ENCODE measurements around the gene ABR.

ABR gene

GRCh38 chr17:1119924-1120323 lies 59.9 kb downstream of the ABR start:
- TF ChIP-seq CTCF (IDR thresholded peaks at IDR 0.05; ENCODE audit: control insufficient read depth, extremely low read depth, insufficient read depth) = no peak
- no peak overlapping the region for H3K4me3 ChIP-seq (ENCODE audit: low read depth, low read length)
- no peak for DNase-seq (ENCODE audit: low read depth)

DNA sequence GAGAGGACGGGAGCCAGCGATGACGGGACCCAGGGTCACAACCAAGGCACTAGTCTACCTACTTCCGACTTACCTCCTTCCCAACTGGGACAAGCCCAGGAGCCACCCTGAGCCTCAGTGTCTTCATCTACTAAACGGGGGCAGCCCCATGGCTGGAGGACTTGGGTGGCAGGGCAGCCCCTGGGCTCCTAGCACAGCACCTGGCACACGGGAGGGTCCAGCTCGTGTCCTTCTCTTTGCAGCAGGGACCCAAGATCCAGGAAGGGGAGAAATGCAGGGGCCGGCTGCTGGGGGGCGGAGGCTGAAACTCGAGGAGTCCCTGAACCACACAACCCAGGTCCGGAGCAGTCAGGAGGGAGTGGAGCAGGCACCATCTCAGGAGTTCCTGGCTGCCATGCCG lies 63.2 kb downstream of the ABR start:
- no peak for TF ChIP-seq CTCF (IDR thresholded peaks at IDR 0.05; ENCODE audit: control insufficient read depth, extremely low read depth, insufficient read depth)

GRCh38 chr17:1112875-1113274 lies 66.9 kb downstream of the ABR start:
- no peak for TF ChIP-seq CTCF (IDR thresholded peaks at IDR 0.05; ENCODE audit: control insufficient read depth, extremely low read depth, insufficient read depth)
- no peak overlapping the region for H3K4me3 ChIP-seq (ENCODE audit: low read depth, low read length)
- no peak for DNase-seq (ENCODE audit: low read depth)

More for the DNA sequence above, 63.2 kb downstream of the ABR start:
- no peak overlapping the region for H3K4me3 ChIP-seq (ENCODE audit: low read depth, low read length)
- DNase-seq (ENCODE audit: low read depth) = no peak

DNA sequence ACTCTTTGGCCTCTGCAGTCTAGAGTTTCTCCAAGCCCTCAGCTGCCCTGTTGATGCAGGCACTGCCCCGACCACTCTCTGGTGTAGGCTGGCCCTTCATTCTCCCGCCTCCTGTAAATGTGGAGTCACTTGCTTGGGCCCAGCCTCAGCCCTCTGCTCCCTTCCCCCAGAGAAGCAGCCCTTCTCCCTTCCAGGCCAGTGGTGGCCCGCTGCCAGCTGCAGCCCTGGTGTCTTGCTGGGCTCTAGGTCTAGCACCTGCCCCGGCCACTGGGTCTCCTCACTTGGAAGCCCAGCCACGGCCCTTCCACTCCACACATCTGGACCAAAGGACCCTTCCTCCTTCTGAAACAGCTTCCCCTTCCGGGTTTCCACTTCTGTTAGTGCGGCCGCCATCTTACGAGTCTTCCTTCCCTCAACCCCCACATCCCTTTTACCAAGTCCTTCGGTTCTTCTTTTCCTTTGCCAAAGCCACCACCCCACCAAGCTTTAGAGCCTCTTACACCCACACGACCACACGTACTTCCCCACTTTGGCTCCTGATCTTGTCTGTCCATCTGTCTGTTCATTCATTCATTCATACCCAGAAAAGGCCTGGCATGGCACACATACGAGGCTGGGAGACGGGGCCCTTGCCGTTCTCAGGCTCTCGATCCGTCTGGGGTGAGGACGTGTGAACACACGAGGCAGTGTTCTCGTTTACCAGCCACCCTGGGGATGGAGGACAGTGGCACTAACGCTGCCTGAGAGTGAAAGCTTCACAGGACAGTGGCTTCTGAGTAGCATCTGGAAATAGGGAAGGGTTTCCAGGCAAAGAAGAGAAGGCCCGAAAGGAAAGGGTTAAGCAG lies 68.0 kb downstream of the ABR start:
- TF ChIP-seq CTCF (IDR thresholded peaks at IDR 0.05; ENCODE audit: control insufficient read depth, extremely low read depth, insufficient read depth) = no peak
- H3K4me3 ChIP-seq (ENCODE audit: low read depth, low read length) = no peak overlapping the region
- no peak for DNase-seq (ENCODE audit: low read depth)

DNA sequence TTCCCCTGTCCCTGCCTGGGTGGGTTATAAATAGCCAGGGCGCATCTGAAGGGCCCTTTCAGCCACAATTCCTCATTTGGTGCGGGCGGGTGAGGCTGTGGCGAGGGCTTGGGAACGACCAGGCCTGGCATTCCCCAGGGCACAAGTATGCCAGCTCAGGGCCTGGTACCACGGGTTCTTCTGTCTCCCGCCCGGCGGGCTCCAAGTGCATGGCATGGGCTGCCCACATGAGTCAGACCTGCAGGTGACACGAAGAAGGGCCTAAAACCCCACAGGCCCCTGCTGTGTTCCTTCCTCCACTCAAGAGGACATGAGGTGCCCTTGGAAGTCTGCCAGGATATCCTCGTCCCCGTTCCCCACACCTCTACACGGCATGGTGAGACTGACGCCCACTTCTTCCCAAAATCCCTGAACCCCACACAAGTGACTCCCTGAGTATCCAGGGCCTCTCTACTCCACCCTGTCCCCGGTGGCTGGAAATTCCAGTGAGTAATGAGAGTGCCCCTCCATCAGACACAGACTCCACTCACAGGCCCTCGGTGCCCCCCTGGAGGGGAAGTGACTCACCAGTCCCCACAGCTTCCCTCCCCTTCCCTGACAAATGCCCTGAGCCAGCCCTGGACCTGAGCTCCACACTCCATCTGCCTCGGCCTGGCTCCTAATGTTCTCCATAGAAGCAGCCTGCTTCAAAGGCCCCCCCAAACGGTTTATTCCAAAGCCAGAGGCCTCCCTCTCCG lies 68.8 kb downstream of the ABR start:
- no peak for DNase-seq (ENCODE audit: low read depth)

DNA sequence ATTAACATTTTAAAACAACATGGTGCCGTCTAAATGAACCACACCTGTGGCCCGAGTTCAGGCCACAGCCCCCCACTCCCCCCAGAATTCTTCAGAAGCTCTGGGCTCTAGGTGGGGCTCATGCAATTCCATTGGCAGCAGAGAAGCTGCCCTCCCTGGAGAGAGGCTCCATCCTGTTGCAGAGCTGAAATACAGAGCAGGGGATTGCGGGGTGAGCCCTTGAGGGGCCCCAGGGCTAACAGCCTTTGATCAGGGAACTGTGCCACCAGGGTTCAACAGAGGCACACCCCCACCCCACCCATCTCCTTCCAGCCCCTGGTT lies 69.3 kb downstream of the ABR start:
- H3K4me3 ChIP-seq (ENCODE audit: low read depth, low read length) = no peak overlapping the region
- no peak for TF ChIP-seq CTCF (IDR thresholded peaks at IDR 0.05; ENCODE audit: control insufficient read depth, extremely low read depth, insufficient read depth)
- DNase-seq (ENCODE audit: low read depth) = no peak

More for the DNA sequence above, 68.8 kb downstream of the ABR start:
- TF ChIP-seq CTCF (IDR thresholded peaks at IDR 0.05; ENCODE audit: control insufficient read depth, extremely low read depth, insufficient read depth) = no peak
- no peak overlapping the region for H3K4me3 ChIP-seq (ENCODE audit: low read depth, low read length)

Measured in LNCaP clone FGC (cell line).